NCI-H1436 (cell line): ENCODE data around the gene MFSD11.
"Not testable (repeated sequence)": the region's sequence is repeated elsewhere in the genome, so short reads cannot be mapped to it uniquely, and the experiment has no call there.

Experiments used
- DNase-seq: peaks from one replicate; lab custom pipeline; 2025; lab: John Stamatoyannopoulos, UW

The MFSD11 gene

GRCh38 chr17:76748657-76749056 lies 10.7 kb downstream of the MFSD11 start:
- DNase-seq, result no peak

GRCh38 chr17:76751416-76751993 lies 13.6 kb downstream of the MFSD11 start:
- no peak for DNase-seq

- DNase-seq, result no peak
Measured at GRCh38 chr17:76752006-76752405, 14.1 kb downstream of the MFSD11 start.

DNA sequence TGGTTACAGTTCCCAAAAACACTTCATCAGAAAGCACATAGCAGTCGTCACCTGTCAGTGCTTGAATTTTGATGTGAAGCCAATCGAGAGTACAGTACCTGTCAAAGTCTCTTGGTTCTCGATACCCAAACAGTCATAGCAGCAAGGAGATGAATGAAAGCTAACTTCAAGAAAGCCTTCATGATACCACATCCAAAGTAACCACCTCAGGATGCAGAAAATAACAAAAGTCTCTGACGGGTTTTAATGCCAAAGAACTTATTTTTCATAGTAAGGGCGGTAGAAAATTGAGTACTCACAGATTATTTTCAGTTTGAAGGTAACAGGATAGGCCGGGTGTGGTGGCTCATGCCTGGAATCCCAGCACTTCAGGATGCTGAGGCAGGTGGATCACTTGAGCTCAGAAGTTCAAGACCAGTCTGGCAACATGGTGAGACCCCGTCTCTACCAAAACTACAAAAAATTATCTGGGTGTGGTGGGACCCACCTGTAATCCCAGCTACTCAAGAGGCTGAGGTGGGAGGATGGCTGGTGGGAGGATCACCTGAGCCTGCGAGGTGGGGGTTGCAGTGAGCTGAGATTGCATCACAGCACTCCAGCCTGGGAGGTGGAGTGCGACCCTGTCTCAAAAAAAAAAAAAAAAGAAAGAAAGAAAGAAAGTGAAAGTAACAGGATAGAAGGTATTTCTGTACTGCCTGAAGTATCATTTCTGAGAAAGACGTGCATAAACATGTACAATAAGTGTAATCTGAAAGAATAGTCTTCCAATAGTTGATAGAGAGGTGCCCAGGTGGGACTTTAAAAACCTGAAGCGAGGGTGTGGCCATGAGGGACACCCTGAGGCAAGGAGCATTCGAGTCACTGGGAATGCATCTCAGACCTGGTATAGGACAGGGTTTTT lies 15.4 kb downstream of the MFSD11 start:
- DNase-seq, result no peak

GRCh38 chr17:76755285-76755684 lies 17.4 kb downstream of the MFSD11 start:
- no peak for DNase-seq

GRCh38 chr17:76757256-76757655 lies 19.3 kb downstream of the MFSD11 start:
- no peak for DNase-seq

DNA sequence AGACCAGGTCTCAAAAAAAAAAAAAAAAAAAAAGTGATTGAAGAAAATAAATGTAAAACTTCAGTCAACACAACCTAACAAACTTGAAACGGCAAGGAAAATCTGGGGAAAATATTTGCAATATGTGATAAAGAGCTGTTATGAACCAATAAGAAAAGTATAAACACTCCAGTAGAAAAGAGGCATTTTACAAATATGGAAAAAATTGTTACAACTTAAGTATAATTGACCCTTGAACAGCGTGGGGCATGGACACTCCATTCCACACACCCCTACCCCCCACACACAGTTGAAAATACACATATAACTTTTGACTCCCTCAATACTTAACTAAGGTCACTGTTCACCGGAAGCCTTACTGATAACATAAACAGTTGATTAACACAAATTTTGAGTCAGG lies 20.7 kb downstream of the MFSD11 start:
- DNase-seq, result no peak

- peak; percentile 34 for DNase-seq
Measured at GRCh38 chr17:76772842-76773525, 35.1 kb downstream of the MFSD11 start.

DNA sequence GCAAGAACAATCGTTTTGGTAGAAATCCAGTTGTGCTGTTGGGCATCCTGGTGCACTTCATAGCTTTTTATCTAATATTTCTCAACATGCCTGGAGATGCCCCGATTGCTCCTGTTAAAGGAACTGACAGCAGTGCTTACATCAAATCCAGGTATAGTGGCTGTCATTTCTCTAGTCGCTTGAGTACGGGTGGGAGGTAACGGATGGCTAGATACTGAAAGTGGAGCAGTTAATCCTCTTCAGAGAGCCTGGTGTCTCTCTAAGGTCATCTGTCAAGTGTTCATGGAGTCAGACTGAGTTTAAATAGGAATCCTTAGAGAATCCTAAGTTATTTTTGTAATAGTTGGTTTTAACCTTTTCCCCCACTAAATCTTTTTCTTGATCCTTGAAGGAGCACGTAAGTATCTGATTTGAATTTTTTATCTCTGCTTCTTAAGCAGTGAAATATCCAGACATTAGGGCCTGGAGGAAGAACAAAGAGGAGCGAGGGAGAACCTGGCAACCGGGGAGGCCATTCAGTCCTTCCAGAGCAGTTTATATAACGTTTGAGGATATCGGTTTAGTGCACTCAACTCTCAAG lies 37.2 kb downstream of the MFSD11 start:
- DNase-seq, result no peak

GRCh38 chr17:76781056-76781982 lies 43.4 kb downstream of the MFSD11 start:
- no peak for DNase-seq

DNA sequence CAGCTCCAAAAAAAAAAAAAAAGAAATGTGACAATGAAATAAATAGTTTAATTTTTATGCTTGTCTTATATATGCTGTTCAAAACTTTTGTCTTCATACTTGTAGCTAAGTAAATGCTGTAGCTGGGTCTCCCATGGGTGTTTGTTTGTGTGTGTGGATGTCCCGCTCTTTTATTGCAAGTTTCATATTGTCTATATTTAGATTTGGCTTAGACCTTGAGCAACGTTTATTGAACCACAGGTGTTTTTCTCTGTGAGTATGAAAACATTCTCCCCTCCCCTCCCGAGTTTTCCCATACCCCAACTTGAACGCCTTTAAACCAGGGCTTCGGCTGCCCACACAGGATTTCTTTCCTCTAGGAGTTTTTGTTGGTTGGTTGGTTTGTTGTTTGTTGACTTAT lies 45.2 kb downstream of the MFSD11 start:
- no peak for DNase-seq

- no peak for DNase-seq
Measured at GRCh38 chr17:76784926-76785325, 47.0 kb downstream of the MFSD11 start.

DNA sequence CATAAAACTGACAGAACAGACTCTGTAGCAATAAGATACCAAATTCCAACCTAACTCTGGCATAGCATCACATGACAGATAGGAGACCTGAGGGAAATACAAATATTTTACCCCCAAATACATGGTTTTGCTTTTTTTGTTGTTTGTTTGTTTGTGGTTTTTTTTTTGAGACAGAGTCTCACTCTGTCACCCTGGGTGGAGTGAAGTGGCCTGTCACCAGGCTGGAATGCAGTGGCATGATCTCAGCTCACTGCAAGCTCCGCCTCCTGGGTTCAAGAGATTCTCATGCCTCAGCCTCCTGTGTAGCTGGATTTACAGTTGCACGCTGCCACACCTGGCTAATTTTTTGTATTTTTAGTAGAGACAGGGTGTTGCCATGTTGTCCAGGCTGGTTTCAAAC lies 49.9 kb downstream of the MFSD11 start:
- not testable (repeated sequence) for DNase-seq

DNA sequence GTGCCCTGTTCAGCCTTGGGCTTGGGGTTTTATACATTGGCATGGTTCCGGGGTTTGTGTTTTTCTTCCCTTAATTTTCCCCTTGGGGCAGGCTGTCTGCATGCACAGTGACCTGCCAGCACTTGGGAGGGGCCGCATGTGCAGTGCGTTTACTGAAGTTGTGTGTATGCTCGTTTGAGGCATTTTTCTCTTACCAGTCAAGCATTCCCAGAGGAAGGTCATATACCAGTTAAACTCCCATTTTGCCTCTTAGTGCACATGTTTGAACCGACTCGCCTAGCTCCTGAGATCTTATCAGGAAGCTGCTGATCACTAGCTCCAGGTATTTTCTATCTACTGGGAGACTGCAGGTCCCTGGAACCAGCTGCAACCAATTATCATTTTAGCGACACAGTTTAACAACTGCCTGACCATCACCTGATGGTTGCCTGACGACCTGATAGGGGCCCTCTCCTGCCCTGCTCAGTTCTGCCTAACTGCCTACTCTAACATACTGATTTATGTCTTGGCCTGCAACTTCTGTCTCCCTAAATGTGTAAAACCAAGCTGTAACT lies 51.4 kb downstream of the MFSD11 start:
- DNase-seq, result no peak

- no peak for DNase-seq
Measured at GRCh38 chr17:76791053-76791980, 53.4 kb downstream of the MFSD11 start.

- no peak for DNase-seq
Measured at GRCh38 chr17:76792348-76792747, 54.4 kb downstream of the MFSD11 start.

GRCh38 chr17:76793775-76794174 lies 55.9 kb downstream of the MFSD11 start:
- DNase-seq, result peak; percentile 68

DNA sequence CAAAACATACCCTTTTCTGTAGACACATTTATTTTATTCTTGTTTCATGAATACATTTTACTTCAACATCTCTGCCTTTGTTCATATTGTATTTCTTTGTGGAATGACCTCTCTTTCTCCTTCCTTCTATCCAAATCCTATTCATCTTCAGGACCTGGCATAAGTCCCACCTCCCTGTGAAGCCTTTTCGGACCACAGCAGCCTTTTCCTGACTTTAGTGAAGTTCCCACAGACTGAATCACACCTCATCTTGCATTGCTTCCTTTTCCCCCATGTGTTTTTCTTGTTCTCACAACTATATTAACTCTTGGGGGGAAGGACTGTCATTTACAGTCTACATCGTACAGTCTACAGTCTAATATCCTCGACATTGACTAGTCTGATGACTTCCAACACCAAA lies 58.2 kb downstream of the MFSD11 start:
- DNase-seq, result no peak

DNA sequence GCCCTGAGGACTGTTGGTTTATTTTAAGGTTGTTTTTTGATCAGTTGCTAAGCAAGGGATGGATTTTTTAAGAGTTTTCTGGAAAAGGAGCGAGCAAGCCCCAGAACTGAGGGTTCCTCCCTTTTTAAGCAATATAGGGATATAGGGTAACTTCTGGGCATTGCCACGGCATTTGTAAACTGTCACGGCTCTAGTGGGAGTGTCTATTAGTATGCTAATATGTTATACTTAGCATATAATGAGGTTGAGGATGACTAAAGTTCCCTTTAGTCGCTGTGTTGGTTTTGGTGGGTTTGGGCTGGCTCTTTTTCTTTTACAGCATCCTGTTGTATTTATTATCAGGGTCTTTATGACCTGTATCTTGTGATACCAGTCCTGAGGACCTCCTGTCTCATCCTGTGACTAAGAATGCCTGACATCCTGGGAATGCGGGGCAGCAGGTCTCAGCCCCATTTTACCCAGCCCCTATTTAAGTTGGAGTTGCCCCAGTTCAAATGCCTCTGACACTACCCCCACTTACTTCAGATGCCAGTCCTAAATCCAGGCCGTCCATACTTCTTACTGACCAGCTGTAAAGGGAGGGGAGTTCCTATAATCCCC lies 59.4 kb downstream of the MFSD11 start:
- DNase-seq, result no peak

DNA sequence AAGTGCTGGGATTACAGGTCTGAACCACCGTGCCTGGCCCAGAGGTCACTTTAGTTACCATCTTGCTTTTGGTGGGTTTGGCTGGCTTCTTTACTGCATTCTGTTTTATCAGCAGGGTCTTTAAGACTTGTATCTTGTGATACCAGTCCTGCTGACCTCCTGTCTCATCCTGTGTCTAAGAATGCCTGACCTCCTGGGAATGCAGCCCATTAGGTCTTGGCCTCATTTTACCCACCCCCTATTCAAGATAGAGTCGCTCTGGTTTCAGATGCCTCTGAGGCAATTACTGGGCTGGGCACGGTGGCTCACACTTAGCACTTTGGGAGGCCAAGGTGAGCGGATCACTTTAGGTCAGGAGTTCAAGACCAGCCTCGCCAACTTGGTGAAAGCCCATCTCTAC lies 63.8 kb downstream of the MFSD11 start:
- DNase-seq, result no peak
